GM12873 (cell line): Measurements from ENCODE around the gene PDE4D.

Experiments used
- CTCF ChIP-seq: IDR thresholded peaks from 2 replicates; pipeline ENCODE4 v1.5.1; 2012; ENCODE audit warnings: low read depth, mild to moderate bottlenecking, moderate library complexity, low read length, control low read depth; ENCODE audit not compliant: insufficient read depth; ENCODE audit errors: missing control alignments

PDE4D gene

DNA sequence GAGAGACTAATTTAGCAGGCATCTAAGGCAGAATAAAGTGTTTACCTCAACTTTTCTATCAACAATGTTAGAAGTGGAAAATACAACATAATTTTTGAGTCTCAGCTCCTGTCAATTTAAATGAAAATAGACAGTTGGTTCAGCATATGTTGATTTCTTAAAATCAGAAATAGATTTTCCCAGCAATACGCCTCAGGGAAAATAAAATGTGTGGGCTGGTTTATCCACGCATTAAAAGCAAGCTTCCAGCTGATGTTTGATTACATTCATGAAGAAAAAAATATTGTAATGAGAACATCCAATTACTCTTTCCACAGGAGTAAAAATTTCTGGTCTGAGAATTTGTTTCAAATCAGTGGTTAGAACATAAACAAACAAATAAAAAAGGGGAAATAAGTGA is 166.3 kb downstream of the PDE4D start:
- TF ChIP-seq CTCF = no peak

DNA sequence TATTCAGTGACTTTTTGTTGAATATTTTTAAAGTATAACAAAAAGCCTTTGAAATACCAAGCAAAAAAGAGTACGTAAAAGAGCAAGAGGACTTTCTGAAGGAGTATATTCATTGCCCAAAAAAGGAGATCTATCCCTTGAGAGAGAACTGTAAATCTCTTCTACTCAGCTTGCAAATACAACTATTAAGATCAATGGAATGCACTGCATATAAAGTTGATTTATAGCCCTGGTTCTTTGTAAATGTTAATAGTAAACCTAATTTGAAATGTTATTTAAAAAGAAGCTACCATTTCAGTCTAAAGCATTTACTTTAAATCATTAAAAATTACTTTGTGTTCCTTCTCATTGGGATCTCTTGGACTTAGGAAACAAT is 168.1 kb downstream of the PDE4D start:
- TF ChIP-seq CTCF = no peak

DNA sequence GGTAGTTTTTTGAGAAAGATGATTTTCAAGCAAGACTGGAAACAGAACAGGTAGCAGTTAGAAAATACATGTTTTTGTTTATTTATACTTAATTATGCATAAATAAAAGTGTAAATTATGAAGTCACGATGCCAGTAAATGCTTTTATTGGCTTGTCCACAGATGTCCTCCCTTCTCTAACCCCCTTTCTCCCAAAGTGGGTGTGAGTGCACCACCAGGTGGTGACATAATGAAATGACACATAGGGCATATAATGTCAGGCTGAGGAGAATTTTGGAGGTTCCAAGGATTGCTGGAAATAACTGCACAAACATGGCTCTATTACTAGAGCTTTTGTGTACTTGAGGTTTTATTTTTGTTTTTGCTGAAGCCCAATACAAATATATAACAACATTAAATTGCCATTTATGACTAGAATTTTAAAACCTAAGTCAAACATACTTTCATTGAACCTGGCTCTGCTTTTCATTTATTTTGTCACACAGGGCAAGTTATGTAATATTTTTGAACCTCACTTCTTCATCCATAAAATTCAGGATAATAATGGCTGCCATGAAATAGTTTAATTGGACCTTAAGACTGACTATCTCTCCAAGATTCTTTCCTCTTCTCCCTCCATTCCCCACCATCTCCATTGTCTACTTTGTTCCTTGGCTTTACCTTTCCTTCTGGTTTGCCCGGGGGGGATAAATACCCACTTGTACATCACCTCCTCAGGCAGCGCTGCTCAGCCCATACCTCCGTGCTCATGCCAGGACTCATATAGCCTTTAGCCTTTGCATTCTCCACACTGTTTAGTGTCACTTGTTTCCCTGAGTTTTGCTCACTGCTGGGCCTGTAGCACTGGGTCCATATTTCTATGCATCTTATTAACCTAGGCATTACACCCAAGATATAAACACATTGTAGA is 168.8 kb downstream of the PDE4D start:
- TF ChIP-seq CTCF = peak; percentile 74

DNA sequence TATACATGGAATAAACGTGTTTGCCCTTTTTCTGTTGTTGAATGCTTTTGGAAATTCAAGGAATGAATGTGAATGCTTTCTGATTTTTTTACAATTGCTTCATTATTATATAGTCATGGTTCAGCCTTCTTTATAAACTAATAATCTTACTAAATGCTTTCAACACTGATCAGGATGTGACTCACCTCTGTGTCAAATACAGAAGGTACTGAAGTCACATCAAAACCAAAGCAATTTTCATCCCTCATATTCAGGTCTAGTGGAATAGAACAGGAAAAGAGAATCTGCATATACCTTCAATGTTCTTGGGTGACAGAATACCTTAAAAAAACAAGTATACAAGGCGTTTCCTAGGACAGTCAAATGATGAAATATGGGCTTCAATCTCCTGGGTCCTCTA is 170.7 kb downstream of the PDE4D start:
- no peak for TF ChIP-seq CTCF

- TF ChIP-seq CTCF = no peak
Measured at GRCh38 chr5:59721741-59722140, 171.8 kb downstream of the PDE4D start.

- TF ChIP-seq CTCF = no peak
Measured at GRCh38 chr5:59720063-59720462, 173.5 kb downstream of the PDE4D start.

GRCh38 chr5:59716966-59717500 is 176.5 kb downstream of the PDE4D start:
- no peak for TF ChIP-seq CTCF
